GM18868 (cell line): ENCODE results near the gene ZNF467.

Source experiments
- ATAC-seq: cut with Tn5 transposase; IDR thresholded peaks from one replicate; pipeline ENCODE4 v1.9.1; 2021; ENCODE audit warnings: mild to moderate bottlenecking, moderate library complexity; ENCODE audit not compliant: unreplicated experiment

Gene ZNF467

GRCh38 chr7:149808311-149808710 is 34.9 kb upstream of the ZNF467 start:
- no peak for ATAC-seq

GRCh38 chr7:149806726-149807125 is 33.3 kb upstream of the ZNF467 start:
- ATAC-seq: no peak

GRCh38 chr7:149804106-149804505 is 30.7 kb upstream of the ZNF467 start:
- ATAC-seq: no peak

GRCh38 chr7:149803551-149804074 is 30.2 kb upstream of the ZNF467 start:
- ATAC-seq: no peak

- ATAC-seq: no peak
Observed at GRCh38 chr7:149802966-149803365, 29.6 kb upstream of the ZNF467 start.

- no peak for ATAC-seq
Observed at GRCh38 chr7:149801816-149802215, 28.4 kb upstream of the ZNF467 start.

- no peak for ATAC-seq
Observed at GRCh38 chr7:149801002-149801566, 27.7 kb upstream of the ZNF467 start.

- ATAC-seq: no peak
Observed at GRCh38 chr7:149800169-149800555, 26.8 kb upstream of the ZNF467 start.

DNA sequence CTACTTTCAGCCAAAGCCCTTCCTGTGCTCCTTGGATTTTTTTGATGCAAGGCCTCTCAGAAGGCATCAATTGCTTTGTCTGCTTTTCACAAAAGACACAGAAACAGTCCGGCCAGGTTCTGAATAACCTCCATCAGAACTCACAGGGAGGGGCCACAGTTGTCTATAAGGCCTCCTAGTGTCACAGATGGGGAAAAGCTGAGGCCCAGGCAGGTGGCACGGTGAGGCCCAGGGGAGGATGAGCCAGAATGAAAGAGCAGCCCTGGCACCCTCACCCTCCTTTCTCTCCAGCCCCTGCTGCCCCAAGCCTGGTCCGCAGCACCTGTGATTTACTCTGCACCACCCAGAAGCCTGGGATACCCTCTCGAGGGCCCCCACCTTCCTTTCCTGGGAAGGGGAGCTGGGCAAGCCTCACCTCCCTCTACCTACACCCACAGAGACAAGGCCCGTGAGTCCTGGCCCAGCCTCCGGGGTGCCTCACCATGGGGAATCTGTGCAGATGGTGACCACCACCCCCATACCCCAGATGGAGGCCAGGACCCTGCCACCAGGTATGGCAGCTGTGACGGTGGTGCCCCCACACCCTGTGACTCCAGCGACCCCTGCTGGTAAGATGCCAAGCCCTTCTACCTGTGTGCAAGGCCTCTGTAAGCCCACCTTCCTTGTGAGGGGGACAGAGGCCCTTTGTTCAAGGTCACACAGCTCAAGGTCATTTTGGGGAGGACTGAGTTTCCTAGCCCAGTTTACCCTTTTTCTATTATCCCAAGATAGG is 26.2 kb upstream of the ZNF467 start:
- no peak for ATAC-seq

- ATAC-seq: no peak
Observed at GRCh38 chr7:149797771-149798170, 24.4 kb upstream of the ZNF467 start.

- ATAC-seq: no peak
Observed at GRCh38 chr7:149796287-149796860, 23.0 kb upstream of the ZNF467 start.

GRCh38 chr7:149795126-149795525 is 21.7 kb upstream of the ZNF467 start:
- no peak for ATAC-seq

DNA sequence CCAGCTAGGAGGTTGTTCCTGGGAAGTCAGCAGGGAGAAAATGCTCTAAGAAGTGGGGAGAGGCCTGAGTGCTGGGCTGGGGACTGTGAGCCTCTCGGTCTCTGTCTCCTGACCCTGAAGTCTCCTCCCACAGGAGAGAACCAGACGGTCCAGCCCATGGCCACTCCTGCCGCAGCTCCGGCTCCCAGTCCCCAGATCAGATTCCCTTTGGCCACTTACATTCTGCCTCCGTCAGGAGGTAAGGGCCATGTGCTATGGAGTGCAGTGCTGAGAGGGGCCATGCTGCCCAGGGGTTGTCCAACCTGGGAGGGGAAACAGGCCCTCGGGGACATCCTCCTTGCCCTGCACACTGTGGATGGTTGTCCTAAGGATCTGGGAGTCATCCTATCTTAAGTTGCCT is 21.3 kb upstream of the ZNF467 start:
- no peak for ATAC-seq

DNA sequence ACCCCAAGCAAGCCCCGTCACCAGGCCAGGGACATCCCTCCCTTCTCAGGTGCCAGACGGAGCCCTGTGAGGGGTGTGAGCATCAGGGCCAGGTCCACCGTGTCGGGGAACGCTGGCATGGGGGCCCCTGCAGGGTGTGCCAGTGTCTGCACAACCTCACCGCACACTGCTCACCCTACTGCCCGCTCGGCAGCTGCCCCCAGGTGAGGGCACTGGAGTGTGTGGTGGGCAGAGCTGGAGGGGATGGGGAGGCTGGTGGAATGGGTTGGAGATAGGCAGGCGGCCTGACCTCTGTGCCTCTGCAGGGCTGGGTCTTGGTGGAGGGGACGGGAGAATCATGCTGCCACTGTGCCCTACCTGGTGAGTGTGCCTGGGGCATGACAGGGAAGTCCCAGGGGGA is 19.9 kb upstream of the ZNF467 start:
- no peak for ATAC-seq

GRCh38 chr7:149792220-149792595 is 18.8 kb upstream of the ZNF467 start:
- no peak for ATAC-seq

DNA sequence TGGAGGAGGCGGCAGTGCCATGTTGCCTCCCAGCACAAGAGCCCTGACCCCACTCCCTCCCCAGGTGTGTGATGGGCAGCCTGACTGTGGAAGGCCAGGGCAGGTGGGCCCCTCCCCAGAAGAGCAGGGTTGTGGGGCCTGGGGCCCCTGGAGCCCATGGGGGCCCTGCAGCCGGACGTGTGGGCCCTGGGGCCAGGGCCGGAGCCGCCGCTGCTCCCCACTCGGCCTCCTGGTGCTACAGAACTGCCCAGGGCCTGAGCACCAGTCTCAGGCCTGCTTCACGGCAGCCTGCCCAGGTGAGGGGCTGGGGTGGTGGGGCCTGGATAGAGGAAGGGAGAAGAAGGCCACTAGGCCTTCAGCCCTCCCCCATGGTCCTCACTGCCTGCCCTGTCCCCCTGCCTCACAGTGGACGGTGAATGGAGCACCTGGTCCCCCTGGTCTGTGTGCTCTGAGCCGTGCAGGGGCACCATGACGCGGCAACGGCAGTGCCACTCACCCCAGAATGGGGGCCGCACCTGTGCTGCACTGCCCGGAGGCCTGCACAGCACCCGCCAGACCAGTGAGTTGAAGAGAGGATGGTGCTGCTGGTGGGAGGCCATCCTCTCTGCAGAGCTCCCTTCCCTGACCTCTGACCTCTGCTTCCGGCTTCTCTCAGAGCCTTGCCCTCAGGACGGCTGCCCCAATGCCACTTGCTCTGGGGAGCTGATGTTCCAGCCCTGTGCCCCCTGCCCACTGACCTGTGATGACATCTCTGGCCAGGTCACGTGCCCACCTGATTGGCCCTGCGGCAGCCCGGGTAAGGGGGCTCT is 18.2 kb upstream of the ZNF467 start:
- ATAC-seq: no peak

DNA sequence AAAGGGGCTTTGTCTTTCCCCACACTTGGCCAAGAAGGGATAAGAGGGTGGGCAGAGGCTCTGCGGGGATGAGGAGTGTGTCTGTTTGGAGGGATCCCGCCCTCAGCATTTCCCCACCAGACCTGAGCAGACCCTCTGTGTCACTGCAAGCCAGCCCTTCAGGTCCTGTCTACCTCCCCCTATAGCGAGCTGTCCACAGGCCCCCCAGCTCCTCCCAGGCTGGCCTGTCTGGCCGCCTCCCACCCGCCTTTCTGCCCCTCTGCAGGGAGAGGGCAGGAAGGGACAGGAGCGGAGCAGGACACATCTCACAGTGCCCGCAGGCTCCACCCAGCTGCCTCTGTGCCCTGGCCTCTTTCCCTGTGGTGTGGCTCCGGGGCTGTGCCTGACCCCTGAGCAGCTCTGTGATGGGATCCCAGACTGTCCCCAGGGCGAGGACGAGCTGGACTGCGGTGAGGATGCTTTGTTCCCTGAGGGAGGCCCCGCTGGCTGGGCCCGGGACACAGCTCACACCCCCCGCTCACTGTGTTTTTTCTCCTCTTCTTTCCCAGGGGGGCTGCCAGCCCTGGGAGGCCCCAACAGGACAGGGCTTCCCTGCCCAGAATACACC is 17.5 kb upstream of the ZNF467 start:
- no peak for ATAC-seq

- ATAC-seq: peak; percentile 58
Observed at GRCh38 chr7:149790146-149790548, 16.8 kb upstream of the ZNF467 start.

GRCh38 chr7:149789101-149789500 is 15.7 kb upstream of the ZNF467 start:
- ATAC-seq: no peak

- no peak for ATAC-seq
Observed at GRCh38 chr7:149788300-149788851, 15.0 kb upstream of the ZNF467 start.
